Nephron progenitor cell (in vitro differentiated cells): Measurements from ENCODE around the gene ASGR1.

ENCODE experiments used
- DNase-seq: peaks from one replicate; pipeline ENCODE4 v3.0.0; 2021
- H3K27ac Mint-ChIP-seq: 2 replicates; pipeline ENCODE4 v1.8.0; 2021; ENCODE audit warnings: mild to moderate bottlenecking, moderate library complexity, mixed read lengths
- H3K27me3 Mint-ChIP-seq: 2 replicates; pipeline ENCODE4 v1.8.0; 2021; ENCODE audit warnings: mild to moderate bottlenecking, low read depth, mixed read lengths; ENCODE audit not compliant: poor library complexity
- H3K36me3 Mint-ChIP-seq: 2 replicates; pipeline ENCODE4 v1.8.0; 2021; ENCODE audit warnings: low read depth, mixed read lengths
- H3K4me1 Mint-ChIP-seq: 2 replicates; pipeline ENCODE4 v1.8.0; 2021; ENCODE audit warnings: mixed read lengths
- H3K4me3 Mint-ChIP-seq: 2 replicates; pipeline ENCODE4 v1.8.0; 2021; ENCODE audit warnings: mild to moderate bottlenecking, moderate library complexity, mixed read lengths
- H3K9me3 Mint-ChIP-seq: 2 replicates; pipeline ENCODE4 v1.8.0; 2021; ENCODE audit warnings: mild to moderate bottlenecking, moderate library complexity, mixed read lengths
- CTCF ChIP-seq: fragments of 200-600 bp; sonication (generic); IDR thresholded peaks from 2 replicates; pipeline ENCODE4 v1.5.0; 2021; ENCODE audit warnings: antibody characterized with exemption

The ASGR1 gene

GRCh38 chr17:7179317-7180254 lies at the start of gene ASGR1:
Gene ASGR1 (minus strand): TSS chr17:7179370. CDS start chr17:7178563, 807 bp downstream.
- Mint-ChIP-seq H3K27ac (peak within 1 kb of the TSS; percentile 89), H3K4me3 (peak within 1 kb of the TSS; percentile 59), H3K9me3 (no peaks in the 10 kb centered on the region), H3K36me3 (no peaks in the 10 kb centered on the region), H3K27me3 (no peaks in the 10 kb centered on the region), H3K4me1 (peaks cover 20% of the 10 kb centered on the region)
- DNase-seq, result no peak
- TF ChIP-seq CTCF, result no peak

- Mint-ChIP-seq H3K9me3 (no peaks in the 10 kb centered on the region), H3K36me3 (peaks cover 43% of the 10 kb centered on the region), H3K27me3 (no peaks in the 10 kb centered on the region), H3K27ac (no peak overlapping the region), H3K4me3 (no peak overlapping the region), H3K4me1 (peaks cover 27% of the 10 kb centered on the region)
- TF ChIP-seq CTCF, result no peak
- DNase-seq, result no peak
These were observed 49.8 kb upstream of the ASGR1 start for GRCh38 chr17:7228920-7229319.

- H3K4me1 Mint-ChIP-seq, result peaks cover 11% of the 10 kb centered on the region
- H3K27ac Mint-ChIP-seq, result no peak overlapping the region
- DNase-seq, result no peak
- H3K27me3 Mint-ChIP-seq, result no peaks in the 10 kb centered on the region
- H3K9me3 Mint-ChIP-seq, result no peaks in the 10 kb centered on the region
- peaks cover 42% of the 10 kb centered on the region for H3K36me3 Mint-ChIP-seq
- no peak overlapping the region for H3K4me3 Mint-ChIP-seq
- TF ChIP-seq CTCF, result no peak
These were observed 47.8 kb upstream of the ASGR1 start for GRCh38 chr17:7226721-7227710.

GRCh38 chr17:7225711-7226331 lies 46.7 kb upstream of the ASGR1 start:
- H3K4me3 Mint-ChIP-seq, result no peak overlapping the region
- H3K27ac Mint-ChIP-seq, result no peak overlapping the region
- no peaks in the 10 kb centered on the region for H3K9me3 Mint-ChIP-seq
- no peak for TF ChIP-seq CTCF
- peaks cover 18% of the 10 kb centered on the region for H3K4me1 Mint-ChIP-seq
- H3K36me3 Mint-ChIP-seq, result peaks cover 37% of the 10 kb centered on the region
- DNase-seq, result no peak
- no peaks in the 10 kb centered on the region for H3K27me3 Mint-ChIP-seq

GRCh38 chr17:7224661-7225111 lies 45.5 kb upstream of the ASGR1 start:
- Mint-ChIP-seq H3K27me3 (no peaks in the 10 kb centered on the region), H3K27ac (no peak overlapping the region)
- TF ChIP-seq CTCF, result no peak

More at GRCh38 chr17:7224661-7225111, 45.5 kb upstream of the ASGR1 start:
- Mint-ChIP-seq H3K4me3 (no peak overlapping the region), H3K4me1 (peaks cover 22% of the 10 kb centered on the region), H3K36me3 (peaks cover 34% of the 10 kb centered on the region), H3K9me3 (no peaks in the 10 kb centered on the region)
- DNase-seq, result no peak
